HL-60/S4 treated with retinoic acid at 250 ng/mL for 4 days and 3 days (cell line): Measurements from ENCODE around the gene OLR1.

Experiments used
- in situ Hi-C: fragments of 300-500 bp; cut with MboI; formaldehyde crosslinking; loops from 2 replicates; pipeline ENCODE4 v1.7.0; 2022; ENCODE audit warnings: low sequenced_read_pairs

OLR1 gene

GRCh38 chr12:10154145-10154496 lies 17.8 kb downstream of the OLR1 start:
- in situ Hi-C loops = no loop called here

DNA sequence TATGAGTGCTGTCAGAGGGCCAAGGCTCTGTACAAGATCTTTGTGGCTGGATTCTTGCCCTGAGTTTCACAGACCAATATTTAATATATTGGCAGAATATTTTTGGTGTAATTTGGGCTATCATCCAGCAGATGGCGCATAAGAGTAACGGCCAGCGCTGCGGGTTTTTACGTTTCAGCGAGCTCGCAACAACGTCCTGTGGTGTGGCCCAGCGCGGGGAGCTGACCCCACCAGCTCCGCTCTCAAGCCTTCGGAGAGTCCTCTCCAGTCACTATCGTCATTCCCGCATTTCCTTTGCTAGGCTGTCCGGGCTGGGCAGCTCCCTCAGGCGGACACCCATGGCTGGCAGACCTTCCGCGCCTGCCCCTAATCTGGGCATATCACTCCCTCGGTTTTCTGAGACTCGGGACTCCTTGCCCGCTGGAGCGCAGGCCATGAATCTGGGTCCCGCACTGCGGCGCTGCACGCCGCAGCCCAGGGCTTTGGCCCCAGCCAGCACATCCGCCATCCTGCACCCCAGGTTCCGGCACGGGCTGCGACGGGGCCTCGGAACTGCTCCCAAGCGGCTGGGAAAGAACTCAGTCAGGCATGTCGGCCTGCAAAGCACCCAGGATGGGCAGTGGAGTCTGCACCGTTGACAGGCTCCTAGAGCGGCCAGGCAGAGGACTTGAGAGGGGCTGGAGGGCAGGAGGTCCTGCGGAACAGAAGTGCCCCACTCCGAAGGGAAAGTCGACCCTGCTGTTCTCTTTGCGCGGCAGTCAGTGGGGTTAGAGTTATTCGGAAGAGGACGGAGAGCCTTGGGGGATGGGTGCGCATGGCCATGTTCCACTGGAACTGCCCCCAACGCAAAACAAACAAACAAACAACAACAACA lies 18.4 kb downstream of the OLR1 start:
- in situ Hi-C loops = no loop called here

DNA sequence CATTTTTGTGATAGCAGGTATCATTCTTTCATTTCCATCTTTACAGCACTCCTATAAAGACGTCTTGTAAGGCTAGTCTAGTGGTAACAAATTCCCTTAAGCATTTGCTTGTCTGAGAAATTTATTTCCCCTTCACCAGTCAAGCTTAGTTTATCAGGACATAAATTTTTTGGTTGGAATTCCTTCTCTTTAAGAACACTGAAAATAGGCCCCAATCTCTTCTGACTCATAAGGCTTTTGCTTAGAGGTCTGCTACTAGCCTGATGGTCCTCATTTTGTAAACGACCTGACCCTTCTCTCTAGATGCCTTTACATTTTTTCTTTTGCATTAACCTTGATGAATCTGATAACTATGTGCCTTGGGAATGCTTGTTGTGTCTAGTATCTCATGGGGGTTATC lies 20.3 kb downstream of the OLR1 start:
- in situ Hi-C loops = no loop called here

- in situ Hi-C loops = loop anchor here (25.0 kb wide), 3 partner anchors 111 to 336 kb away; partner anchors contain the start of genes CLEC2A and CLEC9A
These were observed 24.1 kb downstream of the OLR1 start for GRCh38 chr12:10147714-10148403.

GRCh38 chr12:10142976-10143589 lies 28.8 kb downstream of the OLR1 start:
- in situ Hi-C loops = loop anchor here (25.0 kb wide), 3 partner anchors 106 to 331 kb away; partner anchors contain the start of genes CLEC2A and CLEC9A

DNA sequence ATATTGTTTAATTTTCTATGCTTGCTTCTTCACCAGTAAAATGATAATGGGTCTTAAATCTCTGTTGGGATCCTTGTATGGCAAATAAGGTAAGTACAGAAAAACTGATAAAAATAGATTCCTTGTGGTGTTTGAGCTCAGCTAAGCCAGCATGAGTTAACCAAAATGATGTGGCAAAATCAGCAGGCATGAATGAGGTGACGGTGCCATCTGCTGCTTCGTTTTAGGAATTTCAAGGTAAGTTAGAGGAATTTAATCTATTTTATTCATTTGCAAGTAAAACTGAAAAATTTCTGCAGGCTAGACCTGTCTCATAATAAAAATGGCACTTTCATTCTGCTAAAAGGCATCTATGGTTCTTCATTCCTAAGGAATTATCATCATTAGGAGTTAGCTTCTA lies 31.9 kb downstream of the OLR1 start:
- in situ Hi-C loops = loop anchor here (25.0 kb wide), 3 partner anchors 103 to 328 kb away; partner anchors contain the start of genes CLEC2A and CLEC9A

DNA sequence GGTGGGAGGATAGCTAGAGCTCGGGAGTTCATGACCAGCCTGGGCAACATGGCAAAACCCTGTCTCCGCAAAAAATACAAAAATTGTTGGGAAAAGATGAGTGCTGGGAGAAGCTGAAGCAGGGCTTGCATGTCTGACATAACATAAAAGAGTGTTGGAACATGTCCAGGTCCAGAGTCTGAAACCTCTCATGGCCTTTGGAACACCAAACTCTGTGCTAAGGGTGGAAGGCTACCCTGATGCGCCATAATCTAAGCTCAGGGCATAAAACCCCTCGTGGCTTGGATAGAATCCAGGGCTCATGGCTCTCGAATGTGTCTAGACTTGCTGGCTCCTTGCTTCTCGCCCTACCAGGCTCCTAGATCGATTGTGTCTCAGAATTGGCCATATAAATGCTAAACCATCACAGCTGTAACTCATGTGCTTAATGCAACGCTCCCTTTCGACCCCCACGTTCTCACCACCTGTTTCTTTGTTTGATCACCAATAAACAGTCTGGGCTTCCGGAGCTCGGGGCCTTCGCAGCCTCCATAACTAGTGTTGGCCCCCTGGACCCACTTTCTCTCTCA lies 35.2 kb downstream of the OLR1 start:
- in situ Hi-C loops = loop anchor here (10.0 to 25.0 kb wide), 4 partner anchors 99 to 392 kb away; partner anchors contain the start of genes CLEC2A and CLEC9A

DNA sequence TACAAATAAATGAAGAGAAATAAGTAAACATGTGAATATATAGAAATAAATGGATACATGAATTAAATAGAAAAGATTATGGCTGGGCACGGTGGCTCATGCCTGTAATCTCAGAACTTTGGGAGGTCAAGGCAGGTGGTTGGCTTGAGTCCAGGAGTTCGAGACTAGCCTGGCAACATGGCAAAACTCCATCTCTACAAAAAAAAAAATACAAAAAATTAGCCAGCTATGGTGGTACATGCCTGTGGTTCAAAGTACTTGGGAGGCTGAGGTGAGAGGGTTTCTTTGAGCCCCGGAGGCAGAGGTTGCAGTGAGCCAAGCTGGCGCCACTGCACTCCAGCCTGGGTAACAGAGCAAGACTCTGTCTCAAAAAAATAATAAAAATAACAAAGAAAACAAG lies 36.8 kb downstream of the OLR1 start:
- in situ Hi-C loops = loop anchor here (10.0 to 25.0 kb wide), 4 partner anchors 98 to 390 kb away; partner anchors contain the start of genes CLEC2A and CLEC9A

- in situ Hi-C loops = loop anchor here (10.0 to 25.0 kb wide), 4 partner anchors 96 to 388 kb away; partner anchors contain the start of genes CLEC2A and CLEC9A
These were observed 39.0 kb downstream of the OLR1 start for GRCh38 chr12:10132850-10133370.

DNA sequence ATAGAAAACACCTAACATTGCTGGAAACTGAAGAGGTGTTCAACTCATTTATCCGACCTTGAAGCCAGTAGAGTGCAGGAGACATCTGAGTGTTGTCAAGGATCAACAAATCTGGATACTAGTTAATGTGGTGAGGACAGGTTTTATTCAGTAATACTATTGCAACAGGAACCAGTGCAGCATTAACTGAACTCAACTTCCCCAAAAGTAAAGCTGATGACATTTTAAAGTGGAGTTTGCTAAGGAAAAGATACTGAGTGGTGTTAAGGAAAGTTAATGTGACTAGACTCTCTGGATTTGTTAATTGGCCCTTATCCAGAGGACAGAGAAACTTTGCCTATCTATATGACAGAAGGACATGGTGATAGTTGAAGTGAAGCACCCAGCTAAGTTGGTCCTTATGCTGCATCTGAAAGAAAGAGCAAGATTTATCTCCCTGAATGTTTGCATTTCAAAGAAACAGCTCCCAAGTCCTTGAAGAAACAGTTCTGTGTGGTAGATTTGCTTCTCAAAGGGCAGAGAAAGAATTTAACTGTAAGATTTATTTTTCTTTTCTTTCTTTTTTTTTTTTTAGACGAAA lies 40.7 kb downstream of the OLR1 start:
- in situ Hi-C loops = loop anchor here (10.0 to 25.0 kb wide), 4 partner anchors 94 to 386 kb away; partner anchors contain the start of genes CLEC2A and CLEC9A

DNA sequence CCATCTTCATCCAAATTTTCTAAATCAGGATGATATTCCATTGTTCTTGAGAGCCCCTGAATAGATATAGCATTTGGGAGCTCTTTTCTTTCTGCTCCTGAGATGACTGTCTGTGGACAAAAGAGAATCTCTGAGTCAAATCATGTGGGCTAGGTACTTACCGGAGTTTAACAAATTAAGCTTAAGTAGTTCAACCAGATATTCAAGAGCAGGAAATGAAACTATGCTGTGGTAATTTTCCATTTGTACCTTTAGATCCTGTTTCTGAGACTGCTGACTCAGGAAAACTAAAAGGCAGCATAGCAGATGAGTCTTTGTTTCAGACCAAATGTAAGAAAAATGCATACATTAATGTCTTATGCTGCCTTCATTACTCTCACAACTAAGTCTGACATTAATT lies 41.9 kb downstream of the OLR1 start, which contains the start of gene CLEC7A:
Gene CLEC7A, minus strand, starts transcription at position 158 of the 400 bp plus-strand sequence. Its CDS starts 117 bp downstream, at position 41.
- in situ Hi-C loops = loop anchor here (10.0 to 25.0 kb wide), 4 partner anchors 93 to 385 kb away; partner anchors contain the start of genes CLEC2A and CLEC9A

DNA sequence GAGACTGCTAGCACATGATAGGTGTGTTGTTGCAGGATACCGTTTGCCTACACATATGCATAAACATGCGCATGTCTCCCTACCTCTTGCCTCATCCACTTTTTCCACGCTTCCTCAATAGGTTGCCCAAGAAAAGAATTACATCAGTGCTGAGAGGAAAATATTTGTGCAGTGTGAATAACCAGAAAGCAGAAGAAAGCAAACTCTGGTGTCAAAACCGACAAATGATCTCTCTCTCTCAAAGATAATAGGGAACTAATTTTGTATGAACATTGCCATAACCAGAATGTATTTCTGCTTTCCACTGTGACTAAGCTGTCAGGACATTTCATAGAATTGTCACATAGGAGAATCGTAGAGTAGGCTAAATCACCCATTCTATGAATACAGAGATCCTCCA lies 43.2 kb downstream of the OLR1 start:
- in situ Hi-C loops = loop anchor here (25.0 kb wide), 3 partner anchors 91 to 316 kb away; partner anchors contain the start of genes CLEC2A and CLEC9A

DNA sequence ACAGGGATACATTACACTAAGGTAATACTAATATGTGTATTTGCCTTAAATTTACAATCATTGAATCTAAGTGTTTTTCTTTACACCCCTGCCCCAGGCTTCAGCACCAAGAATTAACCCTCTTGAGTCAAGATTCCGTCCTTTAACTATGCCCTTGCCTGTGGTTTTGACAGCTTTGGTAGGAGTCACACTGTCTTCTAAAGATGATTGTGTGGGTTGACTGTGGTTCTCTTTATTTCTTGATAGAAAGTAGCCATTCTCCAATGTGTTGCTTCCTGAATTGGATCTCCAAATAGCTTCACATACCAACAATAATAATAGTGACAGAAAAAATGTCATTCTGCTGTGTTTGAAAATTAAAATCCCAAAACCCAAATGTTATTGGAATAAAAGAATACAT lies 45.5 kb downstream of the OLR1 start:
- in situ Hi-C loops = loop anchor here (25.0 kb wide), 3 partner anchors 89 to 314 kb away; partner anchors contain the start of genes CLEC2A and CLEC9A

DNA sequence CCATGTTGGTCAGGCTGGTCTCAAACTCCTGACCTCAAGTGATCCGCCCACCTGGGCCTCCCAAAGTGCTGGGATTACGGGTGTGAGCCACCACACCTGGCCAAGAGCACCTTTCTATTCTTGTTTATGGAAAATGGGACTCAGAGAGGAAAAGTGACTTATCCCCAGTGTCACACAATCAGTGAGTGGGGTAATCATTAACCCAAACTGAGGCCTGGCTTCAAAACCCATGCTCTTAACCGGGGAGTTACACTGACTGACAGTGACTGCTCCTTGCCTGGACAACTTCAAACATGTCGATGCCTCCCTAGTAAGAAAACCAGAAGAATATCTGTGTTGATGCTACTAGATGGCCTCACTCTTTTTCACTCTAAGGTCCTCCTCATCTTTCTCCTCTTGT lies 49.2 kb downstream of the OLR1 start:
- in situ Hi-C loops = no loop called here

- in situ Hi-C loops = no loop called here
These were observed 50.7 kb downstream of the OLR1 start for GRCh38 chr12:10121278-10121677.

DNA sequence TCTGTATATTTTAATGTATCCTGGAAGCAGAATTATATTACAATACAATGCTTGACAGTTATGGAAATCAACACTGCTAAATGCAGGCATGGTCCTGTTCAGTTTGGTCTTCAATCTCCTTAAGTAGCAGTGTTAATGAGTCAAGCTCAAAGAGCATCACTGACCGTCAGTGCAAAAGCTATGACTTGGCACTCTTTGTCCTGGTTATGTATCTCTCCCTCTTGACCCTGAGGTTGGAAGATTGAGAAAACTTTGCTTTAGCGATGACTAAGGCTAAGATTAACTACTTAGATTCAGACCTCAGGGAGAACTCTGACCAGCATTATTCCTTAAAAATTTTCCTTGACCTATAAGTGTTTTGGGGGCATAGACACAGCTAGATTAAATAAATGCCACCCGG lies 52.9 kb downstream of the OLR1 start:
- in situ Hi-C loops = no loop called here

DNA sequence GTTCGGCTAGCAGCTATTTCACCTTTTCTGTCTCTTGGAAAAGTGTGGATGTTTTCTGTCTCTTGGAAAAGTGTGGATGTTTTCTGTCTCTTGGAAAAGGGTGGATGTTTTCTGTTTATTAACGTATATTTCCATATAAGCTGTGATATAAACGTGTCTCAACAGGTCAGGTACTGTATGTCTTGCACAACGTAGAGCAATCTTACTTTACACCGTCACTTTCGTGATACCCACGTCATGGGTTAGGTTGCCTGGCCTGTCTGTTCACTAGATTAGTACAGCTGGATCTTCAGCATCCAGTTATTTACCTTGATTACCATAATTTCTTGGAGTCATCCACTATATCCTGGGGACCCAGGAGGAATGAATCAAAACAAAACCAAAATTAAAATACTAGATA lies 56.0 kb downstream of the OLR1 start:
- in situ Hi-C loops = no loop called here

- in situ Hi-C loops = no loop called here
These were observed 56.6 kb downstream of the OLR1 start for GRCh38 chr12:10115311-10115710.

GRCh38 chr12:10113920-10114319 lies 58.0 kb downstream of the OLR1 start:
- in situ Hi-C loops = no loop called here

DNA sequence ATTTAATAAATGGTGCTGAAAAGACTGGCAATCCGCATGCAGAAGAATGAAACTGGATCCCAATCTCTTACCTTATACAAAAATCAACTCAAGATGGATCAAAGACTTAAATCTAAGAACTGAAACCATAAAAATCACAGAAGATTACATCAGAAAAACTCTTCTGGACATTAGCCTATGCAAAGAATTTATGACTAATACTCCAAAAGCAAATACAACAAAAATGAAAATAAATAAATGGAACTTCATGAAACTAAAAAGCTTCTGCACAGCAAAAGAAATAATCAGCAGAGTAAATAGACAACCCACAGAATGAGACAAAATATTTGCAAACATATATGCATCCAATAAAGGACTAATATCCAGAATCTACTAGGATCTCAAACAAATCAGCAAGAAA lies 58.9 kb downstream of the OLR1 start:
- in situ Hi-C loops = no loop called here
